Calu3 (cell line): ENCODE data around the gene MBP. TPM values are rescaled to one million over a fixed set of nuclear protein-coding genes. Genes with fewer than 3 reads are reported as not detected.

Source experiments
- BruUV-seq: library from RNA; stranded (reverse); fragments of 400-500 nt; replicated peaks from 2 replicates; lab custom pipeline; 2021; lab: Mats Ljungman, UMichigan
- CTCF ChIA-PET: fragments of 300-600 bp; sonication (Branson Sonifier 250); formaldehyde crosslinking; loops from one replicate; lab custom pipeline; 2022; ENCODE audit warnings: antibody characterized with exemption; lab: Charles Lee
- DNase-seq: peaks from one replicate; pipeline ENCODE4 v3.0.0; 2022
- H3K27ac Mint-ChIP-seq: one replicate; pipeline ENCODE4 v1.8.0; 2022; ENCODE audit warnings: mixed read lengths; ENCODE audit not compliant: unreplicated experiment
- H3K27me3 Mint-ChIP-seq: one replicate; pipeline ENCODE4 v1.8.0; 2022; ENCODE audit warnings: mixed read lengths; ENCODE audit not compliant: unreplicated experiment
- H3K36me3 Mint-ChIP-seq: one replicate; pipeline ENCODE4 v1.8.0; 2022; ENCODE audit warnings: mild to moderate bottlenecking, moderate library complexity, mixed read lengths; ENCODE audit not compliant: insufficient read depth, unreplicated experiment
- H3K4me1 Mint-ChIP-seq: one replicate; pipeline ENCODE4 v1.8.0; 2022; ENCODE audit warnings: mild to moderate bottlenecking, low read depth, mixed read lengths; ENCODE audit not compliant: unreplicated experiment
- H3K4me3 Mint-ChIP-seq: one replicate; pipeline ENCODE4 v1.8.0; 2022; ENCODE audit warnings: mild to moderate bottlenecking, low read depth, moderate library complexity, mixed read lengths; ENCODE audit not compliant: unreplicated experiment
- H3K9me3 Mint-ChIP-seq: one replicate; pipeline ENCODE4 v1.8.0; 2022; ENCODE audit warnings: low read depth, mixed read lengths; ENCODE audit not compliant: unreplicated experiment
- CTCF ChIP-seq: fragments of 200-600 bp; IDR thresholded peaks from one replicate; pipeline ENCODE4 v1.8.0; 2022; ENCODE audit warnings: antibody characterized with exemption; ENCODE audit not compliant: unreplicated experiment
- intact Hi-C: fragments of 100-400 bp; cut with micrococcal nuclease; formaldehyde crosslinking; loops from one replicate; pipeline ENCODE4 v1.10.0; 2022; ENCODE audit not compliant: unreplicated experiment
- total RNA-seq: library from RNA; stranded (reverse); gene quantifications from 2 replicates; pipeline ENCODE4 v1.2.3, GENCODE V29; 2022

MBP gene
- total RNA-seq, 1 experiment from 2014 or later = 221 TPM

- H3K4me3 Mint-ChIP-seq = no peak overlapping the region
Measured at GRCh38 chr18:76989647-76990190, 142.9 kb downstream of the MBP start.

GRCh38 chr18:76988827-76989646 is 143.5 kb downstream of the MBP start:
- intact Hi-C loops = loop anchor here (10.0 kb wide), 1 partner anchor 476 kb away; no protein-coding TSS in a partner anchor
- H3K36me3 Mint-ChIP-seq = no peaks in the 10 kb centered on the region
- BruUV-seq = no TSS peak
- H3K4me1 Mint-ChIP-seq = no peaks in the 10 kb centered on the region
- no peaks in the 10 kb centered on the region for H3K9me3 Mint-ChIP-seq
- TF ChIP-seq CTCF = no peak
- DNase-seq = no peak
- no peaks in the 10 kb centered on the region for H3K27me3 Mint-ChIP-seq
- no peak overlapping the region for H3K4me3 Mint-ChIP-seq
- no peak overlapping the region for H3K27ac Mint-ChIP-seq
- CTCF ChIA-PET = interaction anchor here (0.6 to 0.9 kb wide), 2 partner anchors 142 to 221 kb away, joined by 3 to 4 read pairs; no protein-coding TSS in a partner anchor

More at GRCh38 chr18:76989647-76990190, 142.9 kb downstream of the MBP start:
- H3K4me1 Mint-ChIP-seq = no peaks in the 10 kb centered on the region
- no peak for TF ChIP-seq CTCF
- no peaks in the 10 kb centered on the region for H3K27me3 Mint-ChIP-seq
- H3K9me3 Mint-ChIP-seq = no peaks in the 10 kb centered on the region
- CTCF ChIA-PET = interaction anchor here (0.9 kb wide), 1 partner anchor 220 kb away, joined by 3 read pairs; no protein-coding TSS in a partner anchor
- no TSS peak for BruUV-seq
- no peak overlapping the region for H3K27ac Mint-ChIP-seq
- intact Hi-C loops = loop anchor here (10.0 kb wide), 1 partner anchor 475 kb away; no protein-coding TSS in a partner anchor
- no peak for DNase-seq
- no peaks in the 10 kb centered on the region for H3K36me3 Mint-ChIP-seq

- Mint-ChIP-seq H3K4me3 (no peak overlapping the region), H3K9me3 (no peaks in the 10 kb centered on the region), H3K4me1 (peaks cover 3% of the 10 kb centered on the region), H3K27me3 (no peaks in the 10 kb centered on the region), H3K27ac (no peak overlapping the region), H3K36me3 (no peaks in the 10 kb centered on the region)
- BruUV-seq = no TSS peak
- CTCF ChIA-PET = interaction anchor here (0.6 kb wide), 1 partner anchor 142 kb away, joined by 4 read pairs; no protein-coding TSS in a partner anchor
- no peak for DNase-seq
- TF ChIP-seq CTCF = no peak
- intact Hi-C loops = loop anchor here (10.0 kb wide), 1 partner anchor 477 kb away; no protein-coding TSS in a partner anchor
Measured at GRCh38 chr18:76988031-76988826, 144.4 kb downstream of the MBP start.

GRCh38 chr18:76986406-76986805 is 146.2 kb downstream of the MBP start:
- Mint-ChIP-seq H3K27me3 (no peaks in the 10 kb centered on the region), H3K4me3 (no peak overlapping the region), H3K9me3 (no peaks in the 10 kb centered on the region), H3K4me1 (peaks cover 7% of the 10 kb centered on the region), H3K36me3 (no peaks in the 10 kb centered on the region), H3K27ac (no peak overlapping the region)
- no peak for DNase-seq
- CTCF ChIA-PET = interaction anchor here (1.3 to 2.3 kb wide), 4 partner anchors 9 to 68 kb away, joined by 3 to 10 read pairs (median 5); no protein-coding TSS in a partner anchor
- TF ChIP-seq CTCF = no peak
- intact Hi-C loops = loop anchor here (10.0 kb wide), 1 partner anchor 478 kb away; no protein-coding TSS in a partner anchor
- BruUV-seq = no TSS peak
